Gastroesophageal sphincter (tissue), 4 donors: ENCODE data around the gene DNAAF5. TPM values are rescaled to one million over a fixed set of nuclear protein-coding genes. Genes with fewer than 3 reads are reported as not detected.

Experiments
- ATAC-seq: fragments of 150-250 bp; one replicate; pipeline ENCODE4 v1.9.1; 2016; ENCODE audit warnings: mild to moderate bottlenecking, moderate library complexity
- H3K27ac ChIP-seq, 4 donors: fragments of 200-600 bp; sonication (generic) in 3 of 4; 1 replicate in 3 of 4; 2 replicates in 1 of 4; pipeline ENCODE4 v1.5.1; 2016 to 2019
- H3K27me3 ChIP-seq: fragments of 200-600 bp; sonication (generic); one replicate; pipeline ENCODE4 v1.5.1; 2019
- H3K36me3 ChIP-seq, 2 donors: fragments of 200-600 bp; sonication (generic); one replicate each; pipeline ENCODE4 v1.5.1; 2019; ENCODE audit warnings: control low read depth in 1 of 2
- H3K4me1 ChIP-seq, 3 donors: fragments of 200-600 bp; sonication (generic); 1 replicate in 2 of 3; 2 replicates in 1 of 3; pipeline ENCODE4 v1.5.1; 2016 to 2019; ENCODE audit warnings: control low read depth in 2 of 3
- H3K4me3 ChIP-seq, 2 donors: fragments of 200-600 bp; sonication (generic); one replicate each; pipeline ENCODE4 v1.5.1; 2019; ENCODE audit warnings: mild to moderate bottlenecking in 1 of 2, moderate library complexity in 1 of 2
- H3K9me3 ChIP-seq, 3 donors: fragments of 200-600 bp; sonication (generic); one replicate each; pipeline ENCODE4 v1.5.1; 2017 to 2019; ENCODE audit warnings: control low read depth in 2 of 3
- EP300 ChIP-seq: sonication (generic); formaldehyde crosslinking; IDR thresholded peaks from one replicate; pipeline ENCODE4 v1.6.1; 2017; ENCODE audit warnings: antibody characterized with exemption, mild to moderate bottlenecking
- POLR2A ChIP-seq, 2 donors: fragments of 450-650 bp; IDR thresholded peaks; one replicate each; pipeline ENCODE4 v1.6.1; 2017; ENCODE audit warnings: antibody characterized with exemption in 2 of 2, mild to moderate bottlenecking in 2 of 2, moderate library complexity in 1 of 2
- POLR2AphosphoS5 ChIP-seq: sonication (generic); formaldehyde crosslinking; IDR thresholded peaks from one replicate; pipeline ENCODE4 v1.6.1; 2017; ENCODE audit warnings: antibody characterized with exemption
- WGBS, 2 donors: methylation state at CpG; one replicate each; pipeline ENCODE4 v1.1.5; 2018; ENCODE audit warnings: low coverage in 1 of 2; 5-methylcytosine and 5-hydroxymethylcytosine counted together
- total RNA-seq, 4 donors: library from RNA; depleted of rRNA; stranded (reverse); fragments of >200 nt; gene quantifications; one replicate each; pipeline ENCODE4 v1.1.0, GENCODE V29; 2016
- TF ChIP-seq, protein P1 (sequence below), 4 experiments: fragments of 200-600 bp in 2 of 4; fragments of 450-650 bp in 2 of 4; sonication (generic) in 1 of 4; IDR thresholded peaks; one replicate each; pipeline ENCODE4 v1.5.1; 2017 to 2019; ENCODE audit warnings: antibody characterized with exemption in 4 of 4, mild to moderate bottlenecking in 2 of 4, moderate library complexity in 2 of 4

Gene DNAAF5
- total RNA-seq, 4 donors from 2014 or later = 17.4 to 36.4 (median 21.7) TPM

DNA sequence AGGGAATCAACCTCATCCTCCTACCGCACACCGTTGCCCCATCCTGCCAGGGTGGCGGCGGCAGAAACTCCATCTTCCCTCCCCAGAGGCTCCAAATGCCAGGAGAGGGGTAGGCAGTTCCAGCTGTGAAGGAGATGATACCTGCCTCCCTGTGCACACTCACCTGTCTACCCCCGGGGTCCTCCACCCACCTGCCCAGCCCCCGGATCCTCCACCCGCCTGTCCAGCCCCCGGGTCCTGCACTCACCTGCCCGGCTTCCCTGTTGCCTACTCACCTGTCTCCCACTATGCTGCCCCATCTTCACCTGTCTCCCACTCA lies 13.4 kb upstream of the DNAAF5 start:
- no peak overlapping the region for H3K4me3 ChIP-seq
- WGBS, 2 donors = 86% methylated on average over 8 of the region's 9 CpGs; no CpG with 5 or more reads in 1 of the 2 donors
- no peaks in the 10 kb centered on the region for H3K27me3 ChIP-seq
- peaks cover 0 to 23% (median 6%) of the 10 kb centered on the region in 3 donors for H3K4me1 ChIP-seq
- peaks cover 0 to 6% (median 0%) of the 10 kb centered on the region in 3 donors for H3K9me3 ChIP-seq
- H3K36me3 ChIP-seq = no peaks in the 10 kb centered on the region
- TF ChIP-seq POLR2A (IDR thresholded peaks at IDR 0.05) (no peak), EP300 (no peak), POLR2AphosphoS5 (no peak)
- TF ChIP-seq, protein P1, sequence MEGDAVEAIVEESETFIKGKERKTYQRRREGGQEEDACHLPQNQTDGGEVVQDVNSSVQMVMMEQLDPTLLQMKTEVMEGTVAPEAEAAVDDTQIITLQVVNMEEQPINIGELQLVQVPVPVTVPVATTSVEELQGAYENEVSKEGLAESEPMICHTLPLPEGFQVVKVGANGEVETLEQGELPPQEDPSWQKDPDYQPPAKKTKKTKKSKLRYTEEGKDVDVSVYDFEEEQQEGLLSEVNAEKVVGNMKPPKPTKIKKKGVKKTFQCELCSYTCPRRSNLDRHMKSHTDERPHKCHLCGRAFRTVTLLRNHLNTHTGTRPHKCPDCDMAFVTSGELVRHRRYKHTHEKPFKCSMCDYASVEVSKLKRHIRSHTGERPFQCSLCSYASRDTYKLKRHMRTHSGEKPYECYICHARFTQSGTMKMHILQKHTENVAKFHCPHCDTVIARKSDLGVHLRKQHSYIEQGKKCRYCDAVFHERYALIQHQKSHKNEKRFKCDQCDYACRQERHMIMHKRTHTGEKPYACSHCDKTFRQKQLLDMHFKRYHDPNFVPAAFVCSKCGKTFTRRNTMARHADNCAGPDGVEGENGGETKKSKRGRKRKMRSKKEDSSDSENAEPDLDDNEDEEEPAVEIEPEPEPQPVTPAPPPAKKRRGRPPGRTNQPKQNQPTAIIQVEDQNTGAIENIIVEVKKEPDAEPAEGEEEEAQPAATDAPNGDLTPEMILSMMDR (IDR thresholded peaks at IDR 0.05) = no peak
- no peak for ATAC-seq
- no peak overlapping the region for H3K27ac ChIP-seq

DNA sequence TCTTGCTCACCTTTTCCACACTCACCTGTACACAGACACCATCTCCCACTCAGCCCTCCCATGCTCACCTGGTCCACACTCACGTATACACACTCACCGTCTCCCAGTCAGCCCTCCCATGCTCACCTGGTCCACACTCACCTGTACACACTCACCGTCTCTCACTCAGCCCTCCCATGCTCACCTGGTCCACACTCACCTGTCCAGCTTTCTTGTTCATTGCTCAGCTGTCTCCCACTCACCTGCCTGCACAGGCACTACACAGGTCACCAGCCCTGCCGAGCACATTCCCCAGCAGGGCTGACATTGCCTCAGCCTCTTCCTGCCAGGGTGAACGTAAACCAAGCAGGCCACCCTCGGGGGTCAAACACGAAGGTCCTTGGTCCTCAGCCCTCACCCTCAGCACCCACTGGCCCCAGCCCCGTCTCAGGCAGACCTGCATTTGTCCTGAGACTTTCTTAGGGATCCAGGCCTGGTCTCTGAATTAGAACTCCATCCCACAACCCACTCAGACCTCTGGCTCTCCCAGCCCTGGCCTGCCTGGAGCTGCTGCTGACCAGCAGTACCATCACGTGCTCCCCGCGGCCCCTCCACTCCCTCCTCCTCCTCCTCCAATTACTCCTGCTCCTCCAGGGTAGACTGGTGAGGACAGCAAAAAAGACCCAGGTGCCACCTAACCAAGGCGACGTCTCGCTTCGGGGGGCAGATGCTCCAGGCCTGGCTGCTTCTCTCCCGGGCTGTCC lies 12.8 kb upstream of the DNAAF5 start:
- TF ChIP-seq POLR2A (IDR thresholded peaks at IDR 0.05) (no peak), EP300 (no peak), POLR2AphosphoS5 (no peak)
- TF ChIP-seq, protein P1 (IDR thresholded peaks at IDR 0.05) = no peak
- no peaks in the 10 kb centered on the region for H3K27me3 ChIP-seq
- no peak overlapping the region for H3K4me3 ChIP-seq
- no peaks in the 10 kb centered on the region for H3K36me3 ChIP-seq
- H3K4me1 ChIP-seq = peaks cover 0 to 23% (median 6%) of the 10 kb centered on the region in 3 donors
- WGBS, 2 donors = 89 to 92% methylated on average over 5 to 6 of the region's 16 CpGs
- peaks cover 0 to 6% (median 0%) of the 10 kb centered on the region in 3 donors for H3K9me3 ChIP-seq
- no peak overlapping the region for H3K27ac ChIP-seq
- no peak for ATAC-seq

GRCh38 chr7:714251-714671 lies 12.2 kb upstream of the DNAAF5 start:
- H3K4me3 ChIP-seq = no peak overlapping the region
- H3K4me1 ChIP-seq = peaks cover 0 to 23% (median 6%) of the 10 kb centered on the region in 3 donors
- WGBS, 2 donors = 94% methylated on average over 3 of the region's 13 CpGs
- no peaks in the 10 kb centered on the region for H3K27me3 ChIP-seq
- H3K27ac ChIP-seq = no peak overlapping the region
- no peaks in the 10 kb centered on the region for H3K36me3 ChIP-seq
- H3K9me3 ChIP-seq = peaks cover 0 to 6% (median 0%) of the 10 kb centered on the region in 3 donors
- no peak for ATAC-seq
- TF ChIP-seq POLR2A (IDR thresholded peaks at IDR 0.05) (no peak), EP300 (no peak), POLR2AphosphoS5 (no peak)
- TF ChIP-seq, protein P1 (IDR thresholded peaks at IDR 0.05) = no peak

- no peak for TF ChIP-seq EP300
- TF ChIP-seq, protein P1 (IDR thresholded peaks at IDR 0.05) = no peak
- 63 to 78% methylated on average over 5 to 8 of the region's 10 CpGs for WGBS, 2 donors
- no peak for ATAC-seq
- Histone ChIP-seq H3K36me3 (no peaks in the 10 kb centered on the region), H3K9me3 (peaks cover 0 to 6% (median 0%) of the 10 kb centered on the region in 3 donors), H3K27me3 (no peaks in the 10 kb centered on the region), H3K4me1 (peaks cover 0 to 17% (median 2%) of the 10 kb centered on the region in 3 donors), H3K27ac (no peak overlapping the region), H3K4me3 (no peak overlapping the region)
These were observed 10.3 kb upstream of the DNAAF5 start for GRCh38 chr7:716222-716621.

- 70 to 80% methylated on average over 2 to 3 of the region's 11 CpGs for WGBS, 2 donors
- ATAC-seq = no peak
- no peaks in the 10 kb centered on the region for H3K36me3 ChIP-seq
- H3K27me3 ChIP-seq = no peaks in the 10 kb centered on the region
- H3K4me1 ChIP-seq = peaks cover 0 to 12% (median 0%) of the 10 kb centered on the region in 3 donors
- H3K4me3 ChIP-seq = no peak overlapping the region
- H3K27ac ChIP-seq = no peak overlapping the region
- TF ChIP-seq, protein P1 (IDR thresholded peaks at IDR 0.05) = no peak
- no peak for TF ChIP-seq EP300
- peaks cover 0 to 6% (median 0%) of the 10 kb centered on the region in 3 donors for H3K9me3 ChIP-seq
These were observed 9.9 kb upstream of the DNAAF5 start for GRCh38 chr7:716636-717035.
